GM12864 (cell line): ENCODE data around the gene RTN3.
"Not testable (repeated sequence)": the region's sequence is repeated elsewhere in the genome, so short reads cannot be mapped to it uniquely, and the experiment has no call there.

Experiments
- DNase-seq: peaks from one replicate; pipeline ENCODE4 v3.0.0-alpha.2; 2011; ENCODE audit warnings: low read depth
- H3K4me3 ChIP-seq: 2 replicates; pipeline ENCODE4 v1.5.1; 2011; ENCODE audit warnings: mild to moderate bottlenecking, low read depth, low read length, control low read depth
- CTCF ChIP-seq: IDR thresholded peaks from 2 replicates; pipeline ENCODE4 v1.5.1; 2011; ENCODE audit warnings: low read depth, mild to moderate bottlenecking, moderate library complexity, low read length, control low read depth, inconsistent platforms; ENCODE audit errors: missing control alignments

RTN3 gene

DNA sequence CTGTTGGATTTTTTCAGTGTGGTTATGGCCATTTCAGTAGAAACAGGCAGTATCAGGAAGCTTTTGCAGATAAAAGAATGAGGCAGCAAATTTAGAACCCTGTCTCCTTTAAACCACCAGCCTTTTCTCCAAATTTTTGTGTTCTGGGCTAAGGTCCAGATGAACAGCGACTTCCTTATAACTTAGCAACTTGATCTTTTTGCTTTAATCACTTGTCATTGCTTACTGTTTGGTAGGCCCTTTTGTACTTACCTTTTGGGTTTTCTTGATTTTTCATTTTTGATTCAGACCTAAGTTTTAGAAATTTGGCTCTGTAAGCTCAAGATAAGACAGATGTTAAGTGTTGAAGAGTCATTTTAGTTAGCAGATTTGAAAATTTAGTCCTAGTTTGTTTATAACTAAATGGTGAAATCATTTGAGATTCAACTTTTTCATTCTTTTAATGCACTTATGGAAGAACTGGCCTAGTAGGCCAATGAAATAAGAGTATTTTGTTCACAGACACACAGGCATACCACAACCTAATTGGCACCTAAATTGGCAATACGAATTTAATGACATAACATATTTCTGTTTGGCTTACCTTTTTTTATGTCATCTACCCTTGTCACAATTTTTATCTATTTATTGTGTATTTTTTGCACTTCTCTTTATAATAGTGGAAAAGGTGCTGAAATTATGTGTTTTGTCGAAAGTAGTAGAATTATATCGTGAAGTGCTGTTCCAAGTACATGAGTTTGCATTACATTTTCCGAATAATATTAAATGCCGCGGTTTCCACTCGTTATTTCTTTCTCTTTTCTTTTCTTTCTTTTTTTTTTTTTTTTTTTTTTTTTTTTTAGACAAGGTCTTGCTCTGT, 2.1 kb downstream of the RTN3 start:
- H3K4me3 ChIP-seq: peak overlapping the region; percentile 76; the same call in 1 of the 2 replicates
- no peak for TF ChIP-seq CTCF
- no peak for DNase-seq

DNA sequence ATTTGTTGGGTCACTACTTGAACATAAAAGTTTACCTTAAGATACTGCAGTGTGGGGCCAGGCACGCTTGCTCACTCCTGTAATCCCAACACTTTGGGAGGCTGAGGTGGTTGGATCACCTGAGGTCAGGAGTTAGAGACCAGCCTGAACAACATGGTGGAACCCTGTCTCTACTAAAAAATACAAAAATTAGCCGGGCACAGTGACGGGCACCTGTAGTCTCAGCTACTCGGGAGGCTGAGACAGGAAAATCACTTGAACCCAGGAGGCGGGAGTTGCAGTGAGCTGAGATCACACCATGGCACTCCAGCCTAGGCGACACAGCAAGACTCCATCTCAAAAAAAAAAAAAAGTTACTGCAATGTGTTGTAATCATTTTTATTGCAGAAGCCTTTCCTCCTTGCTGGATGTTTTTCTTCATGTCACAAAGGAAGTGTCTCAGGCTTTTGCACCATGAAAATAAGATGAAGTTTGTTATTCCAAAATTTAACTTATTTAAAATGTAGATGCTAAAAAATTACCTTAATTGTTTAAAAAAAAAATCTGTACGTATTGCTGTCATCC, 3.9 kb downstream of the RTN3 start:
- H3K4me3 ChIP-seq, DNase-seq: not testable (repeated sequence)

GRCh38 chr11:63686926-63687325, 5.6 kb downstream of the RTN3 start:
- no peak for TF ChIP-seq CTCF
- DNase-seq: no peak
- no peak overlapping the region for H3K4me3 ChIP-seq

DNA sequence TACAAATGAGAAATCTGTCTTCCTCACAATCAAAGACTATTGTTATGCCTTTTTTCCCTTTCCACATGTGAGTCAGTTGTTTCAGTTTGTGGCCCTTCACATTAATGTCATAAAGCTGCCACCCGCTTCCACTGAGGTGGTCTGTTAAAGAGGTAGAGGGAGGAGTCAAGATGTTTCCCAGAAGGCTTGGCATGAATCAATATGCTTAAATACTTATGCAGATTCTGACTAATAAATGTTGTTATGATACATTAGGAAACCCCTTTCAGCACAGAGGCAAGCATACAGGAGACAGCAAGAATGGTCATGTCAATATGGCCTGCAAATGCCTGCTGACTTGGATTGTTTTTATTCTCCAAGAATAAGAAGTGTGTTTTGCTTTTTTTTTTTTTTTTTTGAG, 6.5 kb downstream of the RTN3 start:
- DNase-seq: no peak

DNA sequence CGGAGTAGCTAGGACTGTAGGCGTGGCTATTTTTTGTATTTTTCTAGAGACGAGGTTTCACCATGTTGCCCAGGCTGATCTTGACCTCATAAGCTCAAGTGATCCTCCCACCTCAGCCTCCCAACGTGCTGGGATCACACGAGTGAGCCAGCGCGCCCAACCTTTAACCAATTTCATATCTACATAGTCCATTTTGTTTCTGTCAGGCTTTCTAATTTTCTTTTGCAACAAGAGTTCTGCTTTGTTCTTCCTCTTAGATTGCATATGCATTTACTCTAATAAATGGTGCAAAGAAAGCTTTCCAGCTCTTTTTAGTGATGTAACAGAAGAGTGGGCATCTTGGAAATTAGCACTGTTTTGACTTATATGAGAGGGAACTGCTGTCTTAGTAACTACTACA, 13.3 kb downstream of the RTN3 start:
- DNase-seq: no peak
- TF ChIP-seq CTCF: no peak
- no peak overlapping the region for H3K4me3 ChIP-seq

More for the DNA sequence above, 6.5 kb downstream of the RTN3 start:
- H3K4me3 ChIP-seq: no peak overlapping the region
- no peak for TF ChIP-seq CTCF

DNA sequence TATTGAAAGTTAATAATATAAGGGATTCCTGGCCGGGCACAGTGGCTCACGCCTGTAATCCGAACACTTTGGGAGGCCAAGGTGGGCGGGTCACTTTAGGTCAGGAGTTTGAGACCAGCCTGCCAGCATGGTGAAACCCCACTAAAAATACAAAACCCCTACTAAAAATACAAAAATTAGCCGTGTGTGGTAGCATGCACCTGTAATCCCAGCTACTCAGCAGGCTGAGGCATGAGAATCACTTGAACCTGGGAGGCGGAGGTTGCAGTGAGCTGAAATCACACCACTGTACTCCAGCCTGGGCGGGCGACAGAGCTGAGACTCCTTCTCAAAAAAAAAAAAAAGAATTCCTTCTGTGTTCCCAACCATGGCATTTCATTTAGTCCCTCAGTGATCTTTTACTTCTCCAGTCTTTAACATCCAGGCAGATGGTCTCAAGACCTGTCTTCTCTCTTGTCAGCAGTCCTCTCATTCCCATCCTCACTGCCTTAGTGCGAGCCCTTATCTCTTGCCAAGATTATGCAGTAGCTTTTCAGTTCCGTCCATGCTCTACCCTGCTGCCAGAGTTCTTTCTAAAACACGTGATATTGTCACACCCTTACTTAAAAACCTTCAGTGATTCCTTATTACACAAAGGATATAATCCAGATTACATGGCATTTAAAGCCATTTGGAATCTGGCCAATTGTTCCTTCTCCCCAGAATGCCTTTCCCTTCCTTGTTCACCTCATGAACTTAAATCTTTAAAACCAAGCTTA, 17.9 kb downstream of the RTN3 start:
- no peak for DNase-seq
- TF ChIP-seq CTCF: no peak
- no peak overlapping the region for H3K4me3 ChIP-seq

GRCh38 chr11:63699896-63700295, 18.6 kb downstream of the RTN3 start:
- no peak overlapping the region for H3K4me3 ChIP-seq
- TF ChIP-seq CTCF: no peak
- no peak for DNase-seq
